HEK293T (cell line): Measurements from ENCODE around the gene SLC4A7.
"Not testable (repeated sequence)": the region's sequence is repeated elsewhere in the genome, so short reads cannot be mapped to it uniquely, and the experiment has no call there.

Experiments used
- CTCF ChIA-PET: fragments of 350-600 bp; formaldehyde crosslinking; extraction: SDS; loops from one replicate; lab custom pipeline; 2021; ENCODE audit warnings: antibody characterized with exemption, inconsistent platforms; lab: Yijun Ruan, JAX
- POLR2A ChIA-PET: fragments of 350-600 bp; formaldehyde crosslinking; extraction: SDS; loops from one replicate; lab custom pipeline; 2020; ENCODE audit warnings: antibody characterized with exemption, inconsistent platforms; lab: Yijun Ruan, JAX
- DNase-seq: peaks from one replicate; pipeline ENCODE4 v3.0.0; 2012; ENCODE audit warnings: mixed read lengths; ENCODE audit errors: extremely low spot score
- ARNT ChIP-seq: fragments of 450-650 bp; IDR thresholded peaks from 2 replicates; pipeline ENCODE4 v1.6.1; 2017; ENCODE audit warnings: mild to moderate bottlenecking
- BHLHE40 ChIP-seq: fragments of 450-650 bp; IDR thresholded peaks from 2 replicates; pipeline ENCODE4 v1.6.1; 2016; ENCODE audit warnings: mild to moderate bottlenecking, moderate library complexity, borderline replicate concordance
- CTBP1 ChIP-seq: fragments of 450-650 bp; IDR thresholded peaks from 2 replicates; pipeline ENCODE4 v1.6.1; 2016; ENCODE audit warnings: borderline replicate concordance
- ELF4 ChIP-seq: fragments of 450-650 bp; IDR thresholded peaks from 2 replicates; pipeline ENCODE4 v1.6.1; 2017; ENCODE audit warnings: antibody characterized with exemption
- FOXA1 ChIP-seq: fragments of 450-650 bp; IDR thresholded peaks from 2 replicates; pipeline ENCODE4 v1.6.1; 2016; ENCODE audit warnings: mild to moderate bottlenecking
- FOXK2 ChIP-seq: fragments of 450-650 bp; IDR thresholded peaks from 2 replicates; pipeline ENCODE4 v1.6.1; 2016; ENCODE audit warnings: mild to moderate bottlenecking
- FOXM1 ChIP-seq: fragments of 450-650 bp; IDR thresholded peaks from 2 replicates; pipeline ENCODE4 v1.6.1; 2017; ENCODE audit warnings: mild to moderate bottlenecking, borderline replicate concordance
- HDGF ChIP-seq: fragments of 450-650 bp; IDR thresholded peaks from 2 replicates; pipeline ENCODE4 v1.6.1; 2017; ENCODE audit warnings: antibody characterized with exemption, borderline replicate concordance
- L3MBTL2 ChIP-seq: fragments of 450-650 bp; conservative IDR thresholded peaks from 2 replicates; pipeline ENCODE4 v1.6.1; 2016; ENCODE audit warnings: mild to moderate bottlenecking
- LEF1 ChIP-seq: fragments of 450-650 bp; IDR thresholded peaks from 2 replicates; pipeline ENCODE4 v1.6.1; 2017; ENCODE audit warnings: mild to moderate bottlenecking, borderline replicate concordance
- NFRKB ChIP-seq: fragments of 450-650 bp; IDR thresholded peaks from 2 replicates; pipeline ENCODE4 v1.6.1; 2016; ENCODE audit warnings: mild to moderate bottlenecking, moderate library complexity
- PKNOX1 ChIP-seq: fragments of 450-650 bp; IDR thresholded peaks from 2 replicates; pipeline ENCODE4 v1.6.1; 2016
- SP1 ChIP-seq: fragments of 450-650 bp; IDR thresholded peaks from 2 replicates; pipeline ENCODE4 v1.6.1; 2017
- SUZ12 ChIP-seq: fragments of 450-650 bp; IDR thresholded peaks from 2 replicates; pipeline ENCODE4 v1.6.1; 2016; ENCODE audit warnings: mild to moderate bottlenecking
- TARDBP ChIP-seq: fragments of 450-650 bp; IDR thresholded peaks from 2 replicates; pipeline ENCODE4 v1.6.1; 2016
- ZNF384 ChIP-seq: fragments of 450-650 bp; IDR thresholded peaks from 2 replicates; pipeline ENCODE4 v1.6.1; 2016

The SLC4A7 gene

GRCh38 chr3:27415202-27415601 is 69.0 kb downstream of the SLC4A7 start:
- CTCF ChIA-PET = no interaction called here
- TF ChIP-seq TARDBP (no peak), SUZ12 (no peak)
- POLR2A ChIA-PET = no interaction called here
- no peak for DNase-seq

GRCh38 chr3:27392950-27393679 is 91.1 kb downstream of the SLC4A7 start:
- CTCF ChIA-PET = no interaction called here
- DNase-seq = no peak
- POLR2A ChIA-PET = no interaction called here
- TF ChIP-seq PKNOX1 = no peak

- DNase-seq, CTCF ChIA-PET, POLR2A ChIA-PET: not testable (repeated sequence)
These were observed 91.8 kb downstream of the SLC4A7 start for GRCh38 chr3:27392414-27392813.

- TF ChIP-seq PKNOX1 = no peak
- TF ChIP-seq ARNT = no peak
- TF ChIP-seq BHLHE40 = no peak
- TF ChIP-seq FOXA1 = no peak
- no peak for TF ChIP-seq ELF4
- TF ChIP-seq FOXM1 = no peak
- TF ChIP-seq FOXK2 = no peak
- TF ChIP-seq ZNF384 = no peak
- ChIA-PET POLR2A (no interaction called here), CTCF (no interaction called here)
- DNase-seq = no peak
These were observed 92.4 kb downstream of the SLC4A7 start for GRCh38 chr3:27391796-27392195.

- DNase-seq = no peak
- no peak for TF ChIP-seq L3MBTL2
- no peak for TF ChIP-seq HDGF
- POLR2A ChIA-PET = no interaction called here
- CTCF ChIA-PET = no interaction called here
These were observed 96.6 kb downstream of the SLC4A7 start for GRCh38 chr3:27387625-27388024.

DNA sequence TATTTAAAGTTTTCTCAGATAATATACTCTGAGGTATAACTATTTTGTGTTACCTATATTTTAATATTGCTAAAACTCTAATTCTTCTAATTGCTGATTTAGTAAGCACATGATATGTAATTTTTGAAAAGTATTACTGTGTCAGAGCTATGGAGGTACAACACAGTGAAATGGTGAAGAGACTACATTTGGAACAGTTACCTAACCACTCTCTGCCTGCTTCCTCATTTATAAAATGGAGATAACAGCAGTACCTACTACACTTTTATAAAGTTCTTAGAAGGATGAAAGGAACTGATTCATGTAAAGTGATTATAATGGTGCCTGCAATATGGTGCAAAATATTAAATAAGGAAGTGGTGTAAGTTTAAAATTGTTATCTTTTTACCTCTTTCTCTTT is 98.7 kb downstream of the SLC4A7 start:
- ChIA-PET POLR2A (no interaction called here), CTCF (no interaction called here)
- TF ChIP-seq FOXK2 = no peak
- no peak for TF ChIP-seq FOXM1
- no peak for TF ChIP-seq ARNT
- no peak for TF ChIP-seq CTBP1
- no peak for TF ChIP-seq NFRKB
- no peak for TF ChIP-seq TARDBP
- TF ChIP-seq HDGF = no peak
- TF ChIP-seq L3MBTL2 = no peak
- no peak for TF ChIP-seq LEF1
- no peak for TF ChIP-seq PKNOX1
- no peak for DNase-seq

- ChIA-PET POLR2A (no interaction called here), CTCF (no interaction called here)
- no peak for TF ChIP-seq TARDBP
- DNase-seq = no peak
These were observed 100.0 kb downstream of the SLC4A7 start for GRCh38 chr3:27384191-27384590.

GRCh38 chr3:27380433-27381357 is 103.5 kb downstream of the SLC4A7 start:
- TF ChIP-seq SUZ12 (no peak), FOXA1 (no peak), HDGF (no peak), ARNT (no peak), CTBP1 (no peak), NFRKB (no peak), TARDBP (no peak), BHLHE40 (no peak), FOXK2 (no peak), L3MBTL2 (no peak), ZNF384 (no peak), SP1 (no peak), PKNOX1 (no peak)
- ChIA-PET POLR2A (no interaction called here), CTCF (no interaction called here)
- DNase-seq = no peak
